ENCODE results near the gene CCDC102B.
A peak's percentile ranks its signal among the peaks of the same experiment; 100 is the strongest.
"Not testable (repeated sequence)": the region's sequence is repeated elsewhere in the genome, so short reads cannot be mapped to it uniquely, and the experiment has no call there.

Gene CCDC102B

DNA sequence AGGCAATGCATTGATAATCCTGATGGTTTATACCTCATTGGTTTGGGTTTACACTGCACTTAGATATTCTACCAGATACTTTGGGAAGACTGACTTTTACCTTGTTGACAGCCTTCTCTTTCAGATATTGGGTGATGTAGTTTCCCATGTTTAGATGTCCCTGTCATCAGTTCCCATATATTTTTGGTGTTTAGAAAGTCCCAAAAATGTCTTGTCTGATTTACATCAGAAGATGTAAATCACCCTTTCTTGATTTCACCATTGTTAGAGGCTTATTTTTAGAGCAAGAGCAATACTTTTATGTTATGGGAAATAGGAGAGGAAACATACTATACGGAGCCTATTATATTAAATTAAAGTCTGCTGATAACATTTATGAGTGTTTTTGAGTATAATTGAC lies 14.4 kb upstream of the CCDC102B start:
- TF ChIP-seq CTCF (IDR thresholded peaks at IDR 0.05): no peak
- Mint-ChIP-seq H3K27ac (no peak overlapping the region), H3K4me3 (no peak overlapping the region), H3K4me1 (no peaks in the 10 kb centered on the region), H3K9me3 (peaks cover 6% of the 10 kb centered on the region), H3K36me3 (ENCODE audit: low read depth) (no peaks in the 10 kb centered on the region), H3K27me3 (ENCODE audit: low read depth, poor library complexity) (peaks cover 3% of the 10 kb centered on the region)
- DNase-seq: no peak

GRCh38 chr18:68784071-68784470 lies 13.8 kb upstream of the CCDC102B start:
- H3K27me3 Mint-ChIP-seq (ENCODE audit: low read depth, poor library complexity): no peaks in the 10 kb centered on the region
- H3K27ac Mint-ChIP-seq: peak overlapping the region; percentile 60
- H3K4me3 Mint-ChIP-seq: no peak overlapping the region
- no peak for TF ChIP-seq CTCF (IDR thresholded peaks at IDR 0.05)
- H3K9me3 Mint-ChIP-seq: peaks cover 6% of the 10 kb centered on the region
- DNase-seq: no peak
- H3K36me3 Mint-ChIP-seq (ENCODE audit: low read depth): no peaks in the 10 kb centered on the region
- H3K4me1 Mint-ChIP-seq: no peaks in the 10 kb centered on the region

DNA sequence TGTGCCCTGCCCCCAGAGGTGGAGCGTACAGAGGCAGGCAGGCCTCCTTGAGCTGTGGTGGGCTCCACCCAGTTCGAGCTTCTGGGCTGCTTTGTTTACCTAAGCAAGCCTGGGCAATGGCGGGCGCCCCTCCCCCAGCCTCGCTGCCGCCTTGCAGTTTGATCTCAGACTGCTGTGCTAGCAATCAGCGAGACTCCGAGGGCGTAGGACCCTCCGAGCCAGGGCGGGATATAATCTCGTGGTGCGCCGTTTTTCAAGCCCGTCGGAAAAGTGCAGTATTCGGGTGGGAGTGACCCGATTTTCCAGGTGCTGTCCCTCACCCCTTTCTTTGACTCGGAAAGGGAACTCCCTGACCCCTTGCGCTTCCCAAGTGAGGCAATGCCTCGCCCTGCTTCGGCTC lies 7.6 kb upstream of the CCDC102B start:
- not testable (repeated sequence) for H3K36me3 Mint-ChIP-seq (ENCODE audit: low read depth); H3K9me3 Mint-ChIP-seq; H3K27ac Mint-ChIP-seq; H3K4me1 Mint-ChIP-seq; H3K27me3 Mint-ChIP-seq (ENCODE audit: low read depth, poor library complexity); DNase-seq; H3K4me3 Mint-ChIP-seq

DNA sequence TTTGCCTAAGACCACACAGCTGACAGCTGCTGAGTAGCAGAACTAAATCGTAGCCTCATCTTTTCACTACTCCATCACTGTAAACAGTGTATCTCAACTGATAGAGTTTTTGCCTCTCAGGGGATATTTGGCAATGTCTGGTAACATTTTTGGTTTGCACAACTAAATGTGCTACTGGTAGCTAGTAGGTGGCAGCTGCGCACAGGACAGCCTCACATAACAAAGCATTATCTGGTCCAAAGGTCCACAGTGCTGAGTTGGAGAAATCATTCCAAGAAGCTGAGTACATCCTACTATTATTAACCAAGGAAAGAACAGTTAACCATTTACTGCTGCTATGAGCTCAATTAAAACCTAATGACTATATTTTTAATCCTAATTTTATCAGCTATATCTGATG lies 6.1 kb upstream of the CCDC102B start:
- no peak for DNase-seq
- TF ChIP-seq CTCF (IDR thresholded peaks at IDR 0.05): no peak
- no peak overlapping the region for H3K27ac Mint-ChIP-seq
- H3K27me3 Mint-ChIP-seq (ENCODE audit: low read depth, poor library complexity): no peaks in the 10 kb centered on the region
- peaks cover 8% of the 10 kb centered on the region for H3K9me3 Mint-ChIP-seq
- H3K4me1 Mint-ChIP-seq: no peaks in the 10 kb centered on the region
- H3K4me3 Mint-ChIP-seq: no peak overlapping the region
- H3K36me3 Mint-ChIP-seq (ENCODE audit: low read depth): peaks cover 4% of the 10 kb centered on the region

DNA sequence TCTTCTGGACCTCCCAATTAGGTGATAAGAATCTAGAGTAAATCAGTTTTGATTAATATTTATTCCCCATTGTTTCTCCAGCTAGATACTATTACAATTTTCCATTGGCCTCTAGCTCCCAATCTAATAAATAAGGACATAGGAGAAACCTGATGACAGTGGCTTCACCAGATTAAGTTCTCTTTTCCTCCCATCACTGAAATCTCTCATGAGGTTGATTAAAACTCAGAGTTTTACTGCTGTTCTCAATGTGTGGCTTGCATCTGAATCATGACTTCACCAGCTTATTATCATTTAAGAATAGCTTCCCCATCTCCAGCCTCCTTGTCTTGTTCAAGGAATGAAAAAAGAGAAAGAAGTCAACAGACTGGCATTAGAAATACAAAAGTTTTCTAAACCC lies 3.9 kb upstream of the CCDC102B start:
- H3K36me3 Mint-ChIP-seq (ENCODE audit: low read depth): peaks cover 4% of the 10 kb centered on the region
- H3K4me3 Mint-ChIP-seq: no peak overlapping the region
- no peaks in the 10 kb centered on the region for H3K4me1 Mint-ChIP-seq
- H3K9me3 Mint-ChIP-seq: peaks cover 8% of the 10 kb centered on the region
- DNase-seq: no peak
- H3K27ac Mint-ChIP-seq: no peak overlapping the region
- TF ChIP-seq CTCF (IDR thresholded peaks at IDR 0.05): no peak
- H3K27me3 Mint-ChIP-seq (ENCODE audit: low read depth, poor library complexity): no peaks in the 10 kb centered on the region

- Mint-ChIP-seq H3K27ac (no peak overlapping the region), H3K27me3 (ENCODE audit: low read depth, poor library complexity) (no peaks in the 10 kb centered on the region), H3K4me1 (no peaks in the 10 kb centered on the region), H3K9me3 (no peaks in the 10 kb centered on the region), H3K36me3 (ENCODE audit: low read depth) (no peaks in the 10 kb centered on the region), H3K4me3 (no peak overlapping the region)
- DNase-seq: no peak
- TF ChIP-seq CTCF (IDR thresholded peaks at IDR 0.05): no peak
Measured at GRCh38 chr18:68796936-68797690, 767 bp upstream of the CCDC102B start.

All from nephron progenitor cell (in vitro differentiated cells).